HL-60 (cell line): Measurements from ENCODE around the gene CFAP69.

ENCODE experiments used
- GABPA ChIP-seq: IDR thresholded peaks from 2 replicates; pipeline ENCODE4 v1.6.1; 2012; ENCODE audit warnings: low read depth
- POLR2AphosphoS5 ChIP-seq: IDR thresholded peaks from 2 replicates; pipeline ENCODE4 v1.6.1; 2012; ENCODE audit warnings: low read depth
- SPI1 ChIP-seq: IDR thresholded peaks from 2 replicates; pipeline ENCODE4 v1.6.1; 2012; ENCODE audit warnings: low read depth, mild to moderate bottlenecking, borderline replicate concordance
- TF ChIP-seq, protein P1 (sequence below): IDR thresholded peaks from one replicate; pipeline ENCODE4 v1.5.1; 2011; ENCODE audit warnings: low read length, control low read depth, inconsistent platforms; ENCODE audit not compliant: insufficient read depth
- TF ChIP-seq, protein P2 (sequence below): IDR thresholded peaks from 2 replicates; pipeline ENCODE4 v1.6.1; 2012; ENCODE audit warnings: low read depth; ENCODE audit not compliant: insufficient replicate concordance

DNA sequence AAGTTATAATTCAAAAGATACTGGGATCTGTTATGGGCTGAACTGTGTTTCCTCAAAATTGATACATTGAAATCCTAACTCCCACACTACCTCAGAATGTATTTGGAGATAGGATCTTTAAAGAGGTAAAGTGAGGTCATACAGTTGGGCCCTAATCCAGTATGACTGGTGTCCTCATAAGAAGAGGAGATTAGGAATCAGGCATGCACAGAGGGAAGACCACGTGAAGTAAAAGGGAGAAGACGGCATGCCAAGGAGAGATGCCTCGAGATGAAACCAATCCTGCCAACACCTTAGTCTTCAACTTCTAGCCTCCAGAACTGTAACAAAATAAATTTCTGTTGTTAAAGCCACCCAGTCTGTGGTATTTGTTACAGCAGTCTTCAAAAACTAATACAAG, 5.9 kb upstream of the CFAP69 start:
- TF ChIP-seq, protein P1, sequence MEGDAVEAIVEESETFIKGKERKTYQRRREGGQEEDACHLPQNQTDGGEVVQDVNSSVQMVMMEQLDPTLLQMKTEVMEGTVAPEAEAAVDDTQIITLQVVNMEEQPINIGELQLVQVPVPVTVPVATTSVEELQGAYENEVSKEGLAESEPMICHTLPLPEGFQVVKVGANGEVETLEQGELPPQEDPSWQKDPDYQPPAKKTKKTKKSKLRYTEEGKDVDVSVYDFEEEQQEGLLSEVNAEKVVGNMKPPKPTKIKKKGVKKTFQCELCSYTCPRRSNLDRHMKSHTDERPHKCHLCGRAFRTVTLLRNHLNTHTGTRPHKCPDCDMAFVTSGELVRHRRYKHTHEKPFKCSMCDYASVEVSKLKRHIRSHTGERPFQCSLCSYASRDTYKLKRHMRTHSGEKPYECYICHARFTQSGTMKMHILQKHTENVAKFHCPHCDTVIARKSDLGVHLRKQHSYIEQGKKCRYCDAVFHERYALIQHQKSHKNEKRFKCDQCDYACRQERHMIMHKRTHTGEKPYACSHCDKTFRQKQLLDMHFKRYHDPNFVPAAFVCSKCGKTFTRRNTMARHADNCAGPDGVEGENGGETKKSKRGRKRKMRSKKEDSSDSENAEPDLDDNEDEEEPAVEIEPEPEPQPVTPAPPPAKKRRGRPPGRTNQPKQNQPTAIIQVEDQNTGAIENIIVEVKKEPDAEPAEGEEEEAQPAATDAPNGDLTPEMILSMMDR, result no peak
- TF ChIP-seq POLR2AphosphoS5 (no peak), GABPA (no peak), SPI1 (no peak)
- TF ChIP-seq, protein P2, sequence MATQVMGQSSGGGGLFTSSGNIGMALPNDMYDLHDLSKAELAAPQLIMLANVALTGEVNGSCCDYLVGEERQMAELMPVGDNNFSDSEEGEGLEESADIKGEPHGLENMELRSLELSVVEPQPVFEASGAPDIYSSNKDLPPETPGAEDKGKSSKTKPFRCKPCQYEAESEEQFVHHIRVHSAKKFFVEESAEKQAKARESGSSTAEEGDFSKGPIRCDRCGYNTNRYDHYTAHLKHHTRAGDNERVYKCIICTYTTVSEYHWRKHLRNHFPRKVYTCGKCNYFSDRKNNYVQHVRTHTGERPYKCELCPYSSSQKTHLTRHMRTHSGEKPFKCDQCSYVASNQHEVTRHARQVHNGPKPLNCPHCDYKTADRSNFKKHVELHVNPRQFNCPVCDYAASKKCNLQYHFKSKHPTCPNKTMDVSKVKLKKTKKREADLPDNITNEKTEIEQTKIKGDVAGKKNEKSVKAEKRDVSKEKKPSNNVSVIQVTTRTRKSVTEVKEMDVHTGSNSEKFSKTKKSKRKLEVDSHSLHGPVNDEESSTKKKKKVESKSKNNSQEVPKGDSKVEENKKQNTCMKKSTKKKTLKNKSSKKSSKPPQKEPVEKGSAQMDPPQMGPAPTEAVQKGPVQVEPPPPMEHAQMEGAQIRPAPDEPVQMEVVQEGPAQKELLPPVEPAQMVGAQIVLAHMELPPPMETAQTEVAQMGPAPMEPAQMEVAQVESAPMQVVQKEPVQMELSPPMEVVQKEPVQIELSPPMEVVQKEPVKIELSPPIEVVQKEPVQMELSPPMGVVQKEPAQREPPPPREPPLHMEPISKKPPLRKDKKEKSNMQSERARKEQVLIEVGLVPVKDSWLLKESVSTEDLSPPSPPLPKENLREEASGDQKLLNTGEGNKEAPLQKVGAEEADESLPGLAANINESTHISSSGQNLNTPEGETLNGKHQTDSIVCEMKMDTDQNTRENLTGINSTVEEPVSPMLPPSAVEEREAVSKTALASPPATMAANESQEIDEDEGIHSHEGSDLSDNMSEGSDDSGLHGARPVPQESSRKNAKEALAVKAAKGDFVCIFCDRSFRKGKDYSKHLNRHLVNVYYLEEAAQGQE, result no peak
